ENCODE measurements around the gene BAIAP3. TPM values are rescaled to one million over a fixed set of nuclear protein-coding genes. Genes with fewer than 3 reads are reported as not detected.

Gene BAIAP3
- total RNA-seq, 1 experiment from 2014 or later: 44.7 TPM

DNA sequence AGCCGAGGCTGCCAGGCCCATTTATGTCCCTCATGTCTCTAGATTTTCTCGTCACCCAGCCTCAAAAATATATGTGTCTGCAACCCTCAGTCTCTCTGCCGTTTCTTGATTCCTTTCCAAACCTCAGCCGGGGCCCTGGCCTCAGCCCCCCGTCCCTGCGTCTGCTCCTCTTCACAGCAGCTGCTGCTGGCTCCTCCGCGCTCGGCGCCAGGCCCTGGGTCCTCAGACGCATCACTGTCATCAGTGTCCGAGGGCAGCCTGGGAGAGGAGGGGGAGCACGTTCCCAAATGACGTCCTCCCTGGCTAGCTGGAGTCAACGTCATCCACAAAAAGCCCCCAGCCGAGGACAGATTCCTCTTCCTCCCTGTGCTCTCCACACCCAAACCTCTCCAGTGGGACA is 15.9 kb downstream of the BAIAP3 start:
- RAD21 ChIA-PET (ENCODE audit: low non-redundant PET in 1 of 2, low total read pairs in 2 of 2, uncharacterized antibody in 2 of 2, unreplicated experiment in 2 of 2): no interaction called here
- CTCF ChIA-PET: no interaction called here

DNA sequence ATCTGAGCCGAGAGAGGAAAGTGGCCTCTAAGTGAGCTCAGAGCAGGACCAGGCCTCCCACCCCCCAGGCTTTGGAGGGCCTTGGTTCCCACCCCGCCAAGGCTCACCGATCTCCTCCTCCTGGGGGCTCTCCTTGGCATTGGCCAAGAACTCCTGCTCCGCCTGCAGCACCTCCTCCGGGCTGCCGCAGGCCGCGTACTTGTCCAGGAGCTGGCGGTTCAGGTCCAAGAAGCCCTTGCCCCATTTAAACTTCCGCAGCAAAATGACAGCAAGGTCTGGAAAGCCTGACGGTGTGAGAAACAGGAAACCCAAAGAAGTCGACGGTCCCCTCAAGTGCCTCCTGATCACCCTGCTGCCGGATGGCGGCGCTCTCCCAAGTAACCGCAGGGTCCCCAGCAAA is 16.5 kb downstream of the BAIAP3 start:
- Histone ChIP-seq H3K9me3 (ENCODE audit: control insufficient read depth in 1 of 2, insufficient read depth in 1 of 2, low read depth in 1 of 2, low read length in 2 of 2) (no peaks in the 10 kb centered on the region), H3K4me1 (ENCODE audit: control insufficient read depth in 1 of 2, insufficient read depth in 2 of 2, low read length in 2 of 2) (peaks cover 14 to 19% of the 10 kb centered on the region in 2 experiments), H3K36me3 (ENCODE audit: control insufficient read depth in 1 of 2, insufficient read depth in 2 of 2, low read length in 2 of 2) (peaks cover 0 to 9% of the 10 kb centered on the region in 2 experiments; a peak in 1 of 4 replicates), H2AFZ (ENCODE audit: low read depth, low read length, poor library complexity, severe bottlenecking) (no peak overlapping the region), H3K79me2 (ENCODE audit: insufficient read depth, low read length) (peaks cover 48% of the 10 kb centered on the region), H3K9ac (ENCODE audit: low read length) (no peak overlapping the region), H3K4me2 (ENCODE audit: low read length) (peak overlapping the region; percentile 78; the same call in 1 of the 2 replicates), H3K4me3 (replicated peaks in 1 of 2; ENCODE audit: low read depth in 1 of 2, low read length in 2 of 2) (no peak overlapping the region), H3K27me3 (ENCODE audit: insufficient read depth, low read length) (no peaks in the 10 kb centered on the region), H4K20me1 (ENCODE audit: insufficient read depth) (no peaks in the 10 kb centered on the region), H3K27ac (ENCODE audit: low read depth, low read length) (no peak overlapping the region), H3K9me2 (ENCODE audit: insufficient read depth) (no peaks in the 10 kb centered on the region)
- CTCF ChIA-PET: no interaction called here
- intact Hi-C loops (cut with micrococcal nuclease): no loop called here
- POLR2A ChIA-PET: no interaction called here
- ATAC-seq: no peak
- BruUV-seq (replicated peaks): no TSS peak
- RAD21 ChIA-PET (ENCODE audit: low non-redundant PET in 1 of 2, low total read pairs in 2 of 2, uncharacterized antibody in 2 of 2, unreplicated experiment in 2 of 2): no interaction called here
- TF ChIP-seq SRF (IDR thresholded peaks at IDR 0.05; ENCODE audit: low read depth) (no peak), POLR2AphosphoS5 (IDR thresholded peaks at IDR 0.05; ENCODE audit: low read depth, low read length) (no peak), POLR2A (IDR thresholded peaks at IDR 0.05; ENCODE audit: borderline replicate concordance, extremely low read depth, insufficient read depth, insufficient read length) (no peak), ZNF274 (IDR thresholded peaks at IDR 0.05; ENCODE audit: low read depth, low read length) (no peak)
- TF ChIP-seq, protein P1, sequence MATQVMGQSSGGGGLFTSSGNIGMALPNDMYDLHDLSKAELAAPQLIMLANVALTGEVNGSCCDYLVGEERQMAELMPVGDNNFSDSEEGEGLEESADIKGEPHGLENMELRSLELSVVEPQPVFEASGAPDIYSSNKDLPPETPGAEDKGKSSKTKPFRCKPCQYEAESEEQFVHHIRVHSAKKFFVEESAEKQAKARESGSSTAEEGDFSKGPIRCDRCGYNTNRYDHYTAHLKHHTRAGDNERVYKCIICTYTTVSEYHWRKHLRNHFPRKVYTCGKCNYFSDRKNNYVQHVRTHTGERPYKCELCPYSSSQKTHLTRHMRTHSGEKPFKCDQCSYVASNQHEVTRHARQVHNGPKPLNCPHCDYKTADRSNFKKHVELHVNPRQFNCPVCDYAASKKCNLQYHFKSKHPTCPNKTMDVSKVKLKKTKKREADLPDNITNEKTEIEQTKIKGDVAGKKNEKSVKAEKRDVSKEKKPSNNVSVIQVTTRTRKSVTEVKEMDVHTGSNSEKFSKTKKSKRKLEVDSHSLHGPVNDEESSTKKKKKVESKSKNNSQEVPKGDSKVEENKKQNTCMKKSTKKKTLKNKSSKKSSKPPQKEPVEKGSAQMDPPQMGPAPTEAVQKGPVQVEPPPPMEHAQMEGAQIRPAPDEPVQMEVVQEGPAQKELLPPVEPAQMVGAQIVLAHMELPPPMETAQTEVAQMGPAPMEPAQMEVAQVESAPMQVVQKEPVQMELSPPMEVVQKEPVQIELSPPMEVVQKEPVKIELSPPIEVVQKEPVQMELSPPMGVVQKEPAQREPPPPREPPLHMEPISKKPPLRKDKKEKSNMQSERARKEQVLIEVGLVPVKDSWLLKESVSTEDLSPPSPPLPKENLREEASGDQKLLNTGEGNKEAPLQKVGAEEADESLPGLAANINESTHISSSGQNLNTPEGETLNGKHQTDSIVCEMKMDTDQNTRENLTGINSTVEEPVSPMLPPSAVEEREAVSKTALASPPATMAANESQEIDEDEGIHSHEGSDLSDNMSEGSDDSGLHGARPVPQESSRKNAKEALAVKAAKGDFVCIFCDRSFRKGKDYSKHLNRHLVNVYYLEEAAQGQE (IDR thresholded peaks at IDR 0.05; ENCODE audit: low read depth): no peak
- no peak for DNase-seq (ENCODE audit: low read depth, low spot score)

More for the DNA sequence above, 15.9 kb downstream of the BAIAP3 start:
- H3K36me3 ChIP-seq (ENCODE audit: control insufficient read depth in 1 of 2, insufficient read depth in 2 of 2, low read length in 2 of 2): peaks cover 0 to 9% of the 10 kb centered on the region in 2 experiments; a peak in 1 of 4 replicates
- no peak overlapping the region for H3K4me2 ChIP-seq (ENCODE audit: low read length)
- H3K27me3 ChIP-seq (ENCODE audit: insufficient read depth, low read length): no peaks in the 10 kb centered on the region
- POLR2A ChIA-PET: no interaction called here
- no peaks in the 10 kb centered on the region for H4K20me1 ChIP-seq (ENCODE audit: insufficient read depth)
- intact Hi-C loops (cut with micrococcal nuclease): no loop called here
- H3K27ac ChIP-seq (ENCODE audit: low read depth, low read length): no peak overlapping the region
- ATAC-seq (no peak), DNase-seq (ENCODE audit: low read depth, low spot score) (no peak)
- no peaks in the 10 kb centered on the region for H3K9me3 ChIP-seq (ENCODE audit: control insufficient read depth in 1 of 2, insufficient read depth in 1 of 2, low read depth in 1 of 2, low read length in 2 of 2)
- TF ChIP-seq SIN3A (IDR thresholded peaks at IDR 0.05; ENCODE audit: low read depth): no peak
- no peak for TF ChIP-seq EZH2phosphoT487 (IDR thresholded peaks at IDR 0.05; ENCODE audit: borderline replicate concordance)
- no peak for TF ChIP-seq POLR2A (IDR thresholded peaks at IDR 0.05; ENCODE audit: borderline replicate concordance, extremely low read depth, insufficient read depth, insufficient read length)
- no peak for TF ChIP-seq EZH2 (IDR thresholded peaks at IDR 0.05)
- no peak for TF ChIP-seq POLR2AphosphoS5 (IDR thresholded peaks at IDR 0.05; ENCODE audit: low read depth, low read length)
- TF ChIP-seq TCF7L2 (IDR thresholded peaks at IDR 0.05; ENCODE audit: borderline replicate concordance, extremely low read depth, insufficient read depth, insufficient read length): no peak
- no peak for TF ChIP-seq FOSL1 (IDR thresholded peaks at IDR 0.05; ENCODE audit: low read depth)
- no peaks in the 10 kb centered on the region for H3K9me2 ChIP-seq (ENCODE audit: insufficient read depth)
- H3K9ac ChIP-seq (ENCODE audit: low read length): no peak overlapping the region
- peaks cover 42% of the 10 kb centered on the region for H3K79me2 ChIP-seq (ENCODE audit: insufficient read depth, low read length)
- H3K4me1 ChIP-seq (ENCODE audit: control insufficient read depth in 1 of 2, insufficient read depth in 2 of 2, low read length in 2 of 2): peaks cover 14 to 19% of the 10 kb centered on the region in 2 experiments
- H3K4me3 ChIP-seq (replicated peaks in 1 of 2; ENCODE audit: low read depth in 1 of 2, low read length in 2 of 2): no peak overlapping the region
- BruUV-seq (replicated peaks): TSS peak; percentile 60
- no peak overlapping the region for H2AFZ ChIP-seq (ENCODE audit: low read depth, low read length, poor library complexity, severe bottlenecking)
